ENCODE data around the gene PUS3. TPM values are rescaled to one million over a fixed set of nuclear protein-coding genes. Genes with fewer than 3 reads are reported as not detected.

Gene PUS3
- total RNA-seq, result 10 to 100 TPM in 1 of 2 experiments, 1 to 10 TPM in 1; 8.9 to 12.1 TPM

- H3K36me3 Mint-ChIP-seq (ENCODE audit: low read depth), result peaks cover 32% of the 10 kb centered on the region
- H3K4me1 Mint-ChIP-seq, result peaks cover 29% of the 10 kb centered on the region
- POLR2A ChIA-PET, result interaction anchor here (0.6 to 1.3 kb wide), 4 partner anchors 12 to 839 kb away, joined by 3 to 7 read pairs (median 4); no protein-coding TSS in a partner anchor
Observed at GRCh38 chr11:125902927-125903710, at the start of gene PUS3. Gene PUS3, minus strand, starts transcription at chr11:125903206. Its CDS starts 6,922 bp downstream, at chr11:125896284.

GRCh38 chr11:125952559-125952958, 49.6 kb upstream of the PUS3 start:
- no peak for DNase-seq
- no peaks in the 10 kb centered on the region for H3K9me3 Mint-ChIP-seq
- no peak overlapping the region for H3K4me3 Mint-ChIP-seq
- no peak overlapping the region for H3K27ac Mint-ChIP-seq
- POLR2A ChIA-PET, result no interaction called here
- no peaks in the 10 kb centered on the region for H3K36me3 Mint-ChIP-seq (ENCODE audit: low read depth)
- CTCF ChIA-PET, result no interaction called here
- peaks cover under 1% of the 10 kb centered on the region for H3K4me1 Mint-ChIP-seq
- no peaks in the 10 kb centered on the region for H3K27me3 Mint-ChIP-seq

More at GRCh38 chr11:125902927-125903710, at the start of gene PUS3:
- peak within 1 kb of the TSS; percentile 88 for H3K27ac Mint-ChIP-seq
- DNase-seq, result peak; percentile 92
- H3K27me3 Mint-ChIP-seq, result peaks cover 30% of the 10 kb centered on the region
- peak within 1 kb of the TSS; percentile 93 for H3K4me3 Mint-ChIP-seq
- no peaks in the 10 kb centered on the region for H3K9me3 Mint-ChIP-seq
- CTCF ChIA-PET, result interaction anchor here (0.7 to 1.8 kb wide), 5 partner anchors 13 to 175 kb away, joined by 3 to 9 read pairs (median 4); partner anchors contain the start of gene HYLS1

GRCh38 chr11:125951731-125952130, 48.7 kb upstream of the PUS3 start:
- H3K4me1 Mint-ChIP-seq, result no peaks in the 10 kb centered on the region
- H3K27ac Mint-ChIP-seq, result no peak overlapping the region
- no peaks in the 10 kb centered on the region for H3K36me3 Mint-ChIP-seq (ENCODE audit: low read depth)
- no peaks in the 10 kb centered on the region for H3K9me3 Mint-ChIP-seq
- ChIA-PET POLR2A (interaction anchor here (0.6 kb wide), 1 partner anchor 502 kb away, joined by 3 read pairs; no protein-coding TSS in a partner anchor), CTCF (no interaction called here)
- DNase-seq, result no peak
- H3K27me3 Mint-ChIP-seq, result no peaks in the 10 kb centered on the region
- no peak overlapping the region for H3K4me3 Mint-ChIP-seq

GRCh38 chr11:125950696-125951651, 48.0 kb upstream of the PUS3 start:
- Mint-ChIP-seq H3K27ac (no peak overlapping the region), H3K27me3 (no peaks in the 10 kb centered on the region), H3K4me3 (no peak overlapping the region), H3K9me3 (no peaks in the 10 kb centered on the region), H3K36me3 (ENCODE audit: low read depth) (no peaks in the 10 kb centered on the region), H3K4me1 (no peaks in the 10 kb centered on the region)
- POLR2A ChIA-PET, result no interaction called here
- CTCF ChIA-PET, result no interaction called here
- no peak for DNase-seq

- ChIA-PET CTCF (interaction anchor here (1.0 kb wide), 1 partner anchor 9 kb away, joined by 3 read pairs; no protein-coding TSS in a partner anchor), POLR2A (no interaction called here)
- Mint-ChIP-seq H3K27me3 (no peaks in the 10 kb centered on the region), H3K36me3 (ENCODE audit: low read depth) (no peaks in the 10 kb centered on the region), H3K4me1 (no peaks in the 10 kb centered on the region), H3K9me3 (no peaks in the 10 kb centered on the region), H3K4me3 (no peak overlapping the region), H3K27ac (no peak overlapping the region)
- DNase-seq, result no peak
Observed at GRCh38 chr11:125950178-125950490, 47.1 kb upstream of the PUS3 start.

GRCh38 chr11:125949271-125950177, 46.5 kb upstream of the PUS3 start:
- H3K27me3 Mint-ChIP-seq, result no peaks in the 10 kb centered on the region
- ChIA-PET POLR2A (no interaction called here), CTCF (interaction anchor here (1.0 kb wide), 1 partner anchor 9 kb away, joined by 3 read pairs; no protein-coding TSS in a partner anchor)
- H3K9me3 Mint-ChIP-seq, result no peaks in the 10 kb centered on the region
- no peaks in the 10 kb centered on the region for H3K36me3 Mint-ChIP-seq (ENCODE audit: low read depth)
- no peaks in the 10 kb centered on the region for H3K4me1 Mint-ChIP-seq
- H3K27ac Mint-ChIP-seq, result no peak overlapping the region
- H3K4me3 Mint-ChIP-seq, result no peak overlapping the region
- no peak for DNase-seq

- Mint-ChIP-seq H3K9me3 (no peaks in the 10 kb centered on the region), H3K4me1 (no peaks in the 10 kb centered on the region), H3K27me3 (no peaks in the 10 kb centered on the region), H3K4me3 (no peak overlapping the region), H3K36me3 (ENCODE audit: low read depth) (no peaks in the 10 kb centered on the region), H3K27ac (no peak overlapping the region)
- DNase-seq, result no peak
- CTCF ChIA-PET, result interaction anchor here (0.6 kb wide), 1 partner anchor 177 kb away, joined by 4 read pairs; no protein-coding TSS in a partner anchor
- POLR2A ChIA-PET, result no interaction called here
Observed at GRCh38 chr11:125948278-125949051, 45.5 kb upstream of the PUS3 start.

GRCh38 chr11:125947419-125948277, 44.6 kb upstream of the PUS3 start:
- POLR2A ChIA-PET, result no interaction called here
- Mint-ChIP-seq H3K27me3 (no peaks in the 10 kb centered on the region), H3K4me3 (no peak overlapping the region)

GRCh38 chr11:125946712-125947418, 43.9 kb upstream of the PUS3 start:
- peaks cover 4% of the 10 kb centered on the region for H3K4me1 Mint-ChIP-seq
- DNase-seq, result no peak
- ChIA-PET POLR2A (no interaction called here), CTCF (no interaction called here)
- H3K27ac Mint-ChIP-seq, result no peak overlapping the region
- no peaks in the 10 kb centered on the region for H3K27me3 Mint-ChIP-seq
- no peaks in the 10 kb centered on the region for H3K9me3 Mint-ChIP-seq
- no peaks in the 10 kb centered on the region for H3K36me3 Mint-ChIP-seq (ENCODE audit: low read depth)
- H3K4me3 Mint-ChIP-seq, result no peak overlapping the region

More at GRCh38 chr11:125947419-125948277, 44.6 kb upstream of the PUS3 start:
- no peak overlapping the region for H3K27ac Mint-ChIP-seq
- no peaks in the 10 kb centered on the region for H3K4me1 Mint-ChIP-seq
- CTCF ChIA-PET, result interaction anchor here (0.6 kb wide), 1 partner anchor 178 kb away, joined by 4 read pairs; no protein-coding TSS in a partner anchor
- H3K9me3 Mint-ChIP-seq, result no peaks in the 10 kb centered on the region
- no peak for DNase-seq
- no peaks in the 10 kb centered on the region for H3K36me3 Mint-ChIP-seq (ENCODE audit: low read depth)

- POLR2A ChIA-PET, result no interaction called here
- H3K27ac Mint-ChIP-seq, result no peak within 1 kb of the TSS
- CTCF ChIA-PET, result interaction anchor here (0.7 to 0.8 kb wide), 2 partner anchors 16 to 847 kb away, joined by 3 read pairs; no protein-coding TSS in a partner anchor
- DNase-seq, result no peak
- H3K27me3 Mint-ChIP-seq, result no peaks in the 10 kb centered on the region
- peaks cover 4% of the 10 kb centered on the region for H3K4me1 Mint-ChIP-seq
- no peaks in the 10 kb centered on the region for H3K36me3 Mint-ChIP-seq (ENCODE audit: low read depth)
- no peak within 1 kb of the TSS for H3K4me3 Mint-ChIP-seq
- H3K9me3 Mint-ChIP-seq, result no peaks in the 10 kb centered on the region
Observed at GRCh38 chr11:125945797-125946520, 43.0 kb upstream of the PUS3 start, which contains the start of gene VSIG10L2. Gene VSIG10L2, plus strand, starts transcription at chr11:125946044. Its CDS starts 12 bp downstream, at chr11:125946056.

Data from activated CD4-positive, alpha-beta T cell treated with anti-CD3 and anti-CD28 coated beads, Interleukin-2, amount 10 ng/mL, durations not matched to agents 7 days and 5 days (primary cell).